Upper lobe of right lung (tissue), 1 donor: ENCODE results near the gene BGLAP. TPM values are rescaled to one million over a fixed set of nuclear protein-coding genes. Genes with fewer than 3 reads are reported as not detected.
A peak's percentile ranks its signal among the peaks of the same experiment; 100 is the strongest.

ENCODE experiments used
- ATAC-seq: fragments of 200-7000 bp; cut with Tn5 transposase; one replicate; pipeline ENCODE4 v1.9.1; 2020; ENCODE audit warnings: mild to moderate bottlenecking, moderate library complexity
- DNase-seq: peaks from one replicate; pipeline ENCODE4 v3.0.0-alpha.2; 2020
- H3K27ac ChIP-seq: fragments of 200-600 bp; one replicate; pipeline ENCODE4 v1.8.0; 2022
- H3K27me3 ChIP-seq: fragments of 200-600 bp; one replicate; pipeline ENCODE4 v1.8.0; 2022; ENCODE audit warnings: mild to moderate bottlenecking
- H3K36me3 ChIP-seq: fragments of 200-600 bp; one replicate; pipeline ENCODE4 v1.8.0; 2022
- H3K4me1 ChIP-seq: fragments of 200-600 bp; one replicate; pipeline ENCODE4 v1.8.0; 2022
- H3K4me3 ChIP-seq: fragments of 200-600 bp; one replicate; pipeline ENCODE4 v1.8.0; 2022; ENCODE audit warnings: mild to moderate bottlenecking
- H3K9me3 ChIP-seq: fragments of 200-600 bp; one replicate; pipeline ENCODE4 v1.8.0; 2022
- intact Hi-C: fragments of 100-400 bp; cut with DNase I; formaldehyde crosslinking; loops from one replicate; pipeline ENCODE4 v1.11.0; 2022
- total RNA-seq: library from RNA; stranded (reverse); fragmentation: NEBNext Ultra II Directional; extraction: Animal tissue kit (Norgen Biotek cat#: 25700); gene quantifications from one replicate; pipeline ENCODE4 v1.2.1, GENCODE V29; 2021
- TF ChIP-seq, protein P1 (sequence below): fragments of 200-600 bp; IDR thresholded peaks from one replicate; pipeline ENCODE4 v1.8.0; 2022; ENCODE audit warnings: antibody characterized with exemption
- donor health status: DM: no; HTN: yes; CAD: no; lungs with severe emphysema.

Gene BGLAP
- total RNA-seq, 1 donor from 2014 or later: 2.4 TPM

DNA sequence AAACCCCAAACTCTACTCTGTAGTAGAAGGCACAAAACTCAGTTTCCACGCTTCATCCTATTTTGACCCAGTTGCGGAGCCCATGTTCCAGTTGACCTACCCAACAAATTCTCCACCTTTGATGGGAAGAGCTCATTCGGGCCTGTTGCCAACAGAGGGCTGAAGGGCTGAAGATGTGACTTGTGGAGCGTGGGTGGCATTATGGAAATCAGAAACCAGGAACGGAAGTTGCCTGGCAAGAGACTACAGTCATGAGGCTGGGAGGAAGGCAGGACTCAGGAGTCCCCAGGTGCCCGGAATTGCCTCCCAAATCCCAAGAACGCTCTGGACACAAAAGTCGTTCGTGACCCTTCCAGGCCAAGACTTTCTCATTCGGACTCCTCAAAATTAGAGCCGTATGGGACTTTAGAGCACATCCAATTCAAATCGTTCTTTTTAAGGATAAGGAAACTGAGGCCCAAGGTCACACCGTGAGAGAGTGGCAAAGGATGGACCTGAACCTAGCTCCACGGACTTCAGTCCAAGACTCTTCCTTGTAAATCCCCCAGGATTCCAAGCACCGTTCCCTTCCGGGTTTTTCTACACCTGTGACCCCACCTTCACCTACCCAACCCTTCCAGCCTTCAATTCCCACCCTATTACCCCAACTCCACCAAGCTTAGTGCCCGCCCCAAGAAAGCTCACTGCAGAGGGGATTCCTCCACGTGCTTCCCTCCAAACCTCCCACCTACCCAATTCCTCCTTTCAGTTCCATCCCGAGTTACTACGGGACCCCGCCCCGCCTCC lies 39.9 kb downstream of the BGLAP start:
- DNase-seq (no peak), ATAC-seq (peak; percentile 14)
- peaks cover 32% of the 10 kb centered on the region for H3K4me1 ChIP-seq
- H3K27me3 ChIP-seq: no peaks in the 10 kb centered on the region
- H3K27ac ChIP-seq: peak overlapping the region; percentile 88
- TF ChIP-seq, protein P1, sequence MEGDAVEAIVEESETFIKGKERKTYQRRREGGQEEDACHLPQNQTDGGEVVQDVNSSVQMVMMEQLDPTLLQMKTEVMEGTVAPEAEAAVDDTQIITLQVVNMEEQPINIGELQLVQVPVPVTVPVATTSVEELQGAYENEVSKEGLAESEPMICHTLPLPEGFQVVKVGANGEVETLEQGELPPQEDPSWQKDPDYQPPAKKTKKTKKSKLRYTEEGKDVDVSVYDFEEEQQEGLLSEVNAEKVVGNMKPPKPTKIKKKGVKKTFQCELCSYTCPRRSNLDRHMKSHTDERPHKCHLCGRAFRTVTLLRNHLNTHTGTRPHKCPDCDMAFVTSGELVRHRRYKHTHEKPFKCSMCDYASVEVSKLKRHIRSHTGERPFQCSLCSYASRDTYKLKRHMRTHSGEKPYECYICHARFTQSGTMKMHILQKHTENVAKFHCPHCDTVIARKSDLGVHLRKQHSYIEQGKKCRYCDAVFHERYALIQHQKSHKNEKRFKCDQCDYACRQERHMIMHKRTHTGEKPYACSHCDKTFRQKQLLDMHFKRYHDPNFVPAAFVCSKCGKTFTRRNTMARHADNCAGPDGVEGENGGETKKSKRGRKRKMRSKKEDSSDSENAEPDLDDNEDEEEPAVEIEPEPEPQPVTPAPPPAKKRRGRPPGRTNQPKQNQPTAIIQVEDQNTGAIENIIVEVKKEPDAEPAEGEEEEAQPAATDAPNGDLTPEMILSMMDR: no peak
- H3K36me3 ChIP-seq: peaks cover 31% of the 10 kb centered on the region
- peak overlapping the region; percentile 67 for H3K4me3 ChIP-seq
- intact Hi-C loops: no loop called here
- no peaks in the 10 kb centered on the region for H3K9me3 ChIP-seq

DNA sequence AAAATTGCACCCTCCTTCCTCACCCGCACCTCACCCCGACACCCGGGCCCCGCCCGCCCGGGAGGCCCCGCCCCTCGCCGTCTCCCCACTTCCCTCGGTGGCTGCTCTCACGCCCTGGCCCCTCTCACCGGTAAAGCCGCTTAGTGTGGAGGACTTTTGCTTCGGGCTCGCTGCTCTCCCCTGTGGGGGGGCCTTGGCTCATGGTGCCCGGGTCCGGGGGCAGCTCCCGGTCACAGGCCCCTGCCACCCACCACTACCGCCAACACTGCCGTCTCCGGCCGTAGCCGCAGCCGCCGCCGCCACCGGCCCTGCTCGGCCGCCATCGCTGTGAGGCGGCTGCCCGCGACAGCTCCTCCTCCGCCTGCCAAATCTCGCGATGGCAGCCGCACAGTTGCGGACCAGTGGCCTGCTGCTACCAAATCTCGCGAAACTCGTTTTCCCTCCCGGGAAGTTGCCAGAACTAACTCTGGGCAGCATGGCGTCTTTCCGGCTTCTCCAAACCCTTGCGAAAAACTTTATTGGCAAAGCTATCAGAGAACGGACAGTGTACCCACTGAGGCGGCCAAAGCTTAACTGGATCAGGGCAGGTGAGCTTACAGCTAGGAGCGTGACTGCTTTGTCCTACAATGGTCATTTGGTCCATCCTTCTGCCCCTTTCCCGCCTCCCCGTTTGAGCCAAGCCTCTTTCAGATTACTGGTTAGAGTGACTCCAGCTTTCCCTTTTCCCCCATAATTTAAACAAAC lies 40.7 kb downstream of the BGLAP start, which contains the start of gene SMG5:
Gene SMG5, minus strand, starts transcription at position 347 of the 744 bp plus-strand sequence. Its CDS starts 145 bp downstream, at position 202.
- TF ChIP-seq, protein P1: no peak
- intact Hi-C loops: no loop called here
- no peaks in the 10 kb centered on the region for H3K27me3 ChIP-seq
- ATAC-seq (peak; percentile 95), DNase-seq (peak; percentile 98)
- H3K9me3 ChIP-seq: no peaks in the 10 kb centered on the region
- peaks cover 24% of the 10 kb centered on the region for H3K36me3 ChIP-seq
- peaks cover 25% of the 10 kb centered on the region for H3K4me1 ChIP-seq
- peak within 1 kb of the TSS; percentile 67 for H3K4me3 ChIP-seq
- H3K27ac ChIP-seq: peak within 1 kb of the TSS; percentile 88

DNA sequence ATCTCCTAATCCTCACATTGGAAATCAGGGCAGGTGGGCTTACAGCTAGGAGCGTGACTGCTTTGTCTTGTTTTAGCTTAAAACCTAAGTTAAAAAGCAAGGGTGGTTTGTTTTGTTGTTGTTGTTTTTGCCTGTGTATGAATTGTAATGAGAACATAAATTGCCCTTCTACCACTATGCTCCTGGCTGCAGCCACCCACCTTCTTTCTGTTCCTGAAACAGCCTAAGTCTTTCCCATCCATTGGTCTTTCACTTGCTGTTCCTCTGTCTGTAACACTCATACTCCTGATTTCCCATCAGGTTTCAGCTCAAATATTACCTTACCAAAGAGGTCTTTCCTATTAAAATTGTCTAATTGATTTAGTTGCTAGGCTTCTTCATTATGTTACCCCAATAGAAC lies 41.5 kb downstream of the BGLAP start:
- TF ChIP-seq, protein P1: no peak
- Histone ChIP-seq H3K36me3 (peaks cover 15% of the 10 kb centered on the region), H3K9me3 (no peaks in the 10 kb centered on the region), H3K4me3 (peak overlapping the region; percentile 67), H3K27ac (no peak overlapping the region), H3K4me1 (peaks cover 25% of the 10 kb centered on the region), H3K27me3 (no peaks in the 10 kb centered on the region)
- intact Hi-C loops: no loop called here
- ATAC-seq (no peak), DNase-seq (no peak)

DNA sequence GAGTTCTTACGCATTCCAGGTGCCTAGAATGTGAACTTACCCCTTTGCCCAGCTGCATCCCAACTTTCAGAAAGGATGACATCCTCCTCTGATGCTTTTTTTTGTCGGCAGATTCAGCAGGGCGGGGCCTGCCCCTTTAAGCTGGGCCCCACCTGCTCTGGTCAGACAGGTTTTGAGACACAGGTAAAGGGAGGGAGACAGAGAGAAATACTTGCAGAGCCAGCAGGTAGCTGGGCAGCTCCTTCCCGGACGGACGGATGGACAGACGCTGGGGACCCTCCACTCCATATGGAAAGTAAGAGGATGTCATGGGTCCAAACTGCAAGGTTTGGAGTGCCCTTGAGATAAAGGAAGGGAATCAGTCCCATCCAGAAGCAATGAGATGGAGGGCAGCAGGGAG lies 42.1 kb downstream of the BGLAP start, which contains the start of gene TMEM79:
Gene TMEM79, plus strand, starts transcription at position 214 of the 400 bp plus-strand sequence. CDS start 902 bp downstream, outside the sequence.
- Histone ChIP-seq H3K36me3 (peaks cover 10% of the 10 kb centered on the region), H3K27me3 (no peaks in the 10 kb centered on the region), H3K4me1 (peaks cover 25% of the 10 kb centered on the region), H3K27ac (peak within 1 kb of the TSS; percentile 88), H3K4me3 (peak within 1 kb of the TSS; percentile 67), H3K9me3 (no peaks in the 10 kb centered on the region)
- TF ChIP-seq, protein P1: no peak
- ATAC-seq (no peak), DNase-seq (no peak)
- intact Hi-C loops: no loop called here

DNA sequence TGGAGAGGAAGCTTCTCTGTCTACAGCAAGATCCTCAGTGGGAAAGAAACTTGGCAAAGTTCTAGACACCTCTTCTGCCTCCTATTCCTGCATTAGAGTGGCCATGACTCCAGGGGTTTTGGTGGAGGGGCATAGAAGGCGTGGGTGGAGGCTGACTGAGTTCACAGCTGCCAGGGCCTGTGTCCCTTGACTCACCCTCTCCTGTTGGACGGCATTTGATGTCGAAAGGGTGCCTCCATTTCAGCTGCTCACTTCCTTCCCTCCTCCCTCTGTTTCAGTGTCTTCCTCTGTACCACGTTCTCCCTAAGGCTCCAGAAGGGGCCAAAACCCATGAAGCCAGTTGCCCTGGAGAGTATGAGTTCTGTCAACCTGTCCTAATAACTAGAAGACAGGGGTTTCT lies 42.8 kb downstream of the BGLAP start:
- TF ChIP-seq, protein P1: no peak

More for the DNA sequence above, 42.8 kb downstream of the BGLAP start:
- peaks cover 5% of the 10 kb centered on the region for H3K36me3 ChIP-seq
- no peak for ATAC-seq
- H3K4me3 ChIP-seq: no peak overlapping the region
- H3K9me3 ChIP-seq: no peaks in the 10 kb centered on the region
- no peak for DNase-seq
- H3K4me1 ChIP-seq: peaks cover 25% of the 10 kb centered on the region
- no peaks in the 10 kb centered on the region for H3K27me3 ChIP-seq
- H3K27ac ChIP-seq: no peak overlapping the region
- intact Hi-C loops: no loop called here
